GM12801 (cell line): ENCODE results near the gene SH3TC1.

Experiments used
- TF ChIP-seq, protein P1 (sequence below): IDR thresholded peaks from one replicate; pipeline ENCODE4 v1.5.1; 2011; ENCODE audit warnings: control low read depth; ENCODE audit not compliant: insufficient read length; ENCODE audit errors: extremely low read depth

SH3TC1 gene

DNA sequence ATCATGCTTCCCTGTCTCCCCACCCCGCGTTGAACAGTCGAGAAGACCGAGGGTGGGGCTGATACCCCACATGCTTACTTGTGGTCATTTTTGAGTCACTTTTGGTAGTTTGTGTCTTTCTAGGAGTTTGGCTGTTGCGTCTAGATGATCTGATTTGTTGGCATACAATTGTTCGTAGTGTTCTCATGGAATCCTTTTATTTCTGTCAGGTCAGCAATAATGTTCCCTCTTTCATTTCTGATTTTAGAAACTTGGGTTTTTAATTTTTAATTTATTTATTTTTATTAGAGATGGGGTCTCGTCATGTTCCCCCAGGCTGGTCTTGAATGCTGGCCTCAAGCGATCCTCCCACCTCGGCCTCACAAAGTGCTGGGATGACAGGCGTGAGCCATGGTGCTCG is 30.9 kb downstream of the SH3TC1 start:
- TF ChIP-seq, protein P1, sequence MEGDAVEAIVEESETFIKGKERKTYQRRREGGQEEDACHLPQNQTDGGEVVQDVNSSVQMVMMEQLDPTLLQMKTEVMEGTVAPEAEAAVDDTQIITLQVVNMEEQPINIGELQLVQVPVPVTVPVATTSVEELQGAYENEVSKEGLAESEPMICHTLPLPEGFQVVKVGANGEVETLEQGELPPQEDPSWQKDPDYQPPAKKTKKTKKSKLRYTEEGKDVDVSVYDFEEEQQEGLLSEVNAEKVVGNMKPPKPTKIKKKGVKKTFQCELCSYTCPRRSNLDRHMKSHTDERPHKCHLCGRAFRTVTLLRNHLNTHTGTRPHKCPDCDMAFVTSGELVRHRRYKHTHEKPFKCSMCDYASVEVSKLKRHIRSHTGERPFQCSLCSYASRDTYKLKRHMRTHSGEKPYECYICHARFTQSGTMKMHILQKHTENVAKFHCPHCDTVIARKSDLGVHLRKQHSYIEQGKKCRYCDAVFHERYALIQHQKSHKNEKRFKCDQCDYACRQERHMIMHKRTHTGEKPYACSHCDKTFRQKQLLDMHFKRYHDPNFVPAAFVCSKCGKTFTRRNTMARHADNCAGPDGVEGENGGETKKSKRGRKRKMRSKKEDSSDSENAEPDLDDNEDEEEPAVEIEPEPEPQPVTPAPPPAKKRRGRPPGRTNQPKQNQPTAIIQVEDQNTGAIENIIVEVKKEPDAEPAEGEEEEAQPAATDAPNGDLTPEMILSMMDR = no peak

DNA sequence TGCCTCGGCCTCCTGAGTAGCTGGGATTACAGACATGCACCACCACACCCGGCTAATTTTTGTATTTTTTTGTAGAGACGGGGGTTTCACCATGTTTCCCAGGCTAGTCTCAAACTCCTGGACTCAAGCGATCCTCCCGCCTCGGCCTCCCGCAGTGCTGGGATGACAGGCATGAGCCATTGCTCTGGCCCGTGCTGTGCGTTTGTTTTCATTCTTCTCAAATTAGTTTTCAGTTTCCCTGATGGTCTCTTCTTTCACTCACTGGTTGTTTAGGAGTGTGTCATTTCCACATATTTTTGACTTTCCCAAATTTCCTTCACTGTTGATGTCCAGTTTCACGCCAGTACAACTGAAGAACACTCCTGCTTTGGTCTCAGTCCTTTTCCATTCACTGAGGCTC is 31.8 kb downstream of the SH3TC1 start:
- TF ChIP-seq, protein P1 = no peak

DNA sequence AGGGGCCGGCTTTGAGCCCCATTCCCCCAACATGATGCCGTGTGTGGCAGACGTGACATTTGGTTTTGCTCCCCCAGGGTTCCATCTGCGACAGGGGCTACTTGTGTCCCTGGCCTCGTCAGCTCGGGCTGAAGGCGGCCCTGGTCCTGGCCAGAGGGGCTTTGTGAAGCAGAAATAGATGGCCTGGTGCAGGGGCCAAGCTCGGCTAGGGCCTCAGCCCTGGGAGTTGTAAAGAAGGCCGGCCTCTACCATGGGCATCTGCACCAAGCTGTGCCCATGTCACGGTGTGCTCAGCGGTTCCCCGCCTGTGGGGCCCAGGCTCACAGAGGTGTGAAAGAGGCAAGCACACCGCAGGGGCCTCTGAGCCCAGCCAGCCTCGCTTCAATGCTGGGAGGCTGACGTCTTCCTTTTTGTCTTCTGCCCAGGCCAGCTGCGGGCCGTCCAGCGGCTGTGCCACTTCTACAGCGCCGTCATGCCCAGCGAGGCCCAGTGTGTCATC is 32.5 kb downstream of the SH3TC1 start:
- TF ChIP-seq, protein P1 = no peak

DNA sequence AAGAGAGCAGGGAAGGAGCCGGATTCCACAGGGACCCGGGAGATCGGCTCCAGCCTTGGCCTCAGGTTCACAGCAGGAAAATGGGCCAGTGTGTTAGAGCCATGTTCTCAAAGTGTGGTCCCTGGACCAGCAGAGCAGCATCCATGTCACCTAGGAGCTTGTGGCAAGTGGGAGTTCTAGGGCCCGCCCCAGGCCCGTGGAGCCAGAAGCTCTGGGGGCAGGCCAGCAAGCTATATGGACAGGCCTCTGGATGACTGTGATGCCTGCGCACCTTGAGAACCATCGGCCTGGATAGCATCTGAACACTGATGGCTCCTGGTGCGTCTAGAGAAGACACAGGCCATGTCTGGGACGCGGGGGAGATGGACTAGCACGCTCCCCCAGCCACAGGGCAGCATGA is 33.7 kb downstream of the SH3TC1 start:
- TF ChIP-seq, protein P1 = no peak

DNA sequence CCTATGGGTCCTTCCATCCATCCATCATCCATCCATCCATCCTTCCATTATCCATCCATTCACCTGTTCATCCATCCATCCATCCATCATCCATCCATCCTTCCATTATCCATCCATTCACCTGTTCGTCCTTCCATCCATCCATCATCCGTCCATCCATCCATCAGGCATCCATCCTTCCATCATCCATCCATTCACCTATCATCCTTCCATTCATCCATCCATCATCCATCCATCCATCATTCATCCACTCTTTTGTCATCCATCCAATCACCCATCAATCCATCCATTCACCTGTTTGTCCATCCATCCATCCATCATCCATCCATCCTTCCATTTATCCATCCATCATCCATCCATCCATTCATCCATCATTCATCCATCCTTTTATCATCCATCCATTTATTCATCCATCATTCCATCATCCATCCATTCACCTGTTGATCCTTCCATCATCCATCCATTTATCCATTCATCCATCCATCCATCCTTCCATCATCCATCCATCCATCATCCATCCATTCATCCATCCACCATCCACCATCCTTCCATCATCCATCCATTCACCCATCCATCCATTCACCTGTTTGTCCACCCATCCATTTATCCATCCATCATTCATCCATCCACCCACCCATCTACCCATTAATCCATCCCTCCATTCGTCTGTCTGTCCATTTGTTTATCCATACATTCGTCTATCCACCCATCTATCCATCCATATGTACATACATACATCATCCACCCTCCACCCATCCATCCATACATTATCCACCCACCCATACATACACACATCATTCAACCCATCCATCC is 34.8 kb downstream of the SH3TC1 start:
- TF ChIP-seq, protein P1 = no peak

DNA sequence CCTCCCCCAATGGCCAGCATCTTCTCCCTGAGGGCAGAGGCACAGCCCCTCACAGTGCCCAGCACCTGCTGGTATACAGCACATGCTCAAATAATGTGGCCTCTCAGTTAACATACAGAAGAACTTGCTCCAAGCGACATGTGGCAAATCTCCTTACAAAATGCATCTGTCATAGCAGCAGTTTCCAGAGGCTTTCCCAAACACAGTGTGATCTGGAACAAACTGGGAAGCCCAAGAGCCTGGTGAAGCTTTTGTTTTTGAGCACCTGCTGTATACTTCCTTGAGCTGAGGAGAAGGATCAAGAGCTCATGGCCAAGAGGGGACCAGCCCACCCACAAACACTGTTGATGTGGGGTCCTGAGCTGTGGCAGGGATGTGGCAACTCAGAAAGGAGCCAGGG is 35.6 kb downstream of the SH3TC1 start:
- TF ChIP-seq, protein P1 = no peak

DNA sequence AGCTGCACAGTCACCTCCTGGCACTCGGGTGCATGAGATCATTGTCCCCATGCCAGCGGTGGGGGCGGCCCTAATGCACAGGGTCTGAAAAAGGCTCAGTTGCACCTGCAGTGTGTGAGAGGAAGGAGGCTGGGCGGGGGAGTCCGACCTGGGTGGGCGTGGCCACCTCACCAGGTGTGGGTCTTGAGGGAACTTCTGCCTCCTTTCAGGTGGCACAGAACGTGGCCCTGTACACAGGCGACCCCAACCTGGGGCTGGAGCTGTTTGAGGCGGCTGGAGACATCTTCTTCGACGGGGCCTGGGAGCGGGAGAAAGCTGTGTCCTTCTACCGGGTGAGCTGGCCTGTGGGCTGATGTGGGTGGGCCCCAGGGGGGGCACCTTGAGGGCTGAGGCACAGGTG is 36.1 kb downstream of the SH3TC1 start:
- TF ChIP-seq, protein P1 = no peak
